SK-N-MC (cell line): ENCODE measurements around the gene CHRNA4.

ENCODE experiments used
- DNase-seq: peaks from one replicate; pipeline ENCODE4 v3.0.0-alpha.2; 2011; ENCODE audit warnings: low read depth, low spot score
- H3K27ac ChIP-seq: fragments of 200-600 bp; sonication (generic); 2 replicates; pipeline ENCODE4 v1.5.1; 2016; ENCODE audit warnings: mixed run types
- H3K36me3 ChIP-seq: fragments of 200-600 bp; sonication (generic); 2 replicates; pipeline ENCODE4 v1.6.1; 2017; ENCODE audit warnings: antibody characterized with exemption, low read length, mixed read lengths; ENCODE audit not compliant: insufficient read depth
- H3K4me3 ChIP-seq: fragments of 200-600 bp; sonication (generic); 2 replicates; pipeline ENCODE4 v1.5.1; 2016
- H3K9ac ChIP-seq: fragments of 200-600 bp; sonication (generic); 2 replicates; pipeline ENCODE4 v1.8.0; 2017; ENCODE audit warnings: mixed run types, mixed read lengths; ENCODE audit not compliant: insufficient read length
- H3K9me3 ChIP-seq: fragments of 200-600 bp; sonication (generic); 2 replicates; pipeline ENCODE4 v1.6.1; 2017; ENCODE audit warnings: low read depth, mild to moderate bottlenecking, antibody characterized with exemption, low read length, moderate library complexity, mixed read lengths
- EZH2 ChIP-seq: fragments of 200-600 bp; sonication (generic); IDR thresholded peaks from one replicate; pipeline ENCODE4 v1.6.1; 2017; ENCODE audit warnings: antibody characterized with exemption
- FOXP2 ChIP-seq: optimal IDR thresholded peaks from 2 replicates; pipeline ENCODE3; 2011; ENCODE audit warnings: mild to moderate bottlenecking, moderate library complexity; ENCODE audit not compliant: insufficient read depth; ENCODE audit errors: extremely low read length, control extremely low read depth
- POLR2AphosphoS5 ChIP-seq: IDR thresholded peaks from 2 replicates; pipeline ENCODE4 v1.6.1; 2012; ENCODE audit warnings: mild to moderate bottlenecking, low read depth, low read length, borderline replicate concordance

The CHRNA4 gene

DNA sequence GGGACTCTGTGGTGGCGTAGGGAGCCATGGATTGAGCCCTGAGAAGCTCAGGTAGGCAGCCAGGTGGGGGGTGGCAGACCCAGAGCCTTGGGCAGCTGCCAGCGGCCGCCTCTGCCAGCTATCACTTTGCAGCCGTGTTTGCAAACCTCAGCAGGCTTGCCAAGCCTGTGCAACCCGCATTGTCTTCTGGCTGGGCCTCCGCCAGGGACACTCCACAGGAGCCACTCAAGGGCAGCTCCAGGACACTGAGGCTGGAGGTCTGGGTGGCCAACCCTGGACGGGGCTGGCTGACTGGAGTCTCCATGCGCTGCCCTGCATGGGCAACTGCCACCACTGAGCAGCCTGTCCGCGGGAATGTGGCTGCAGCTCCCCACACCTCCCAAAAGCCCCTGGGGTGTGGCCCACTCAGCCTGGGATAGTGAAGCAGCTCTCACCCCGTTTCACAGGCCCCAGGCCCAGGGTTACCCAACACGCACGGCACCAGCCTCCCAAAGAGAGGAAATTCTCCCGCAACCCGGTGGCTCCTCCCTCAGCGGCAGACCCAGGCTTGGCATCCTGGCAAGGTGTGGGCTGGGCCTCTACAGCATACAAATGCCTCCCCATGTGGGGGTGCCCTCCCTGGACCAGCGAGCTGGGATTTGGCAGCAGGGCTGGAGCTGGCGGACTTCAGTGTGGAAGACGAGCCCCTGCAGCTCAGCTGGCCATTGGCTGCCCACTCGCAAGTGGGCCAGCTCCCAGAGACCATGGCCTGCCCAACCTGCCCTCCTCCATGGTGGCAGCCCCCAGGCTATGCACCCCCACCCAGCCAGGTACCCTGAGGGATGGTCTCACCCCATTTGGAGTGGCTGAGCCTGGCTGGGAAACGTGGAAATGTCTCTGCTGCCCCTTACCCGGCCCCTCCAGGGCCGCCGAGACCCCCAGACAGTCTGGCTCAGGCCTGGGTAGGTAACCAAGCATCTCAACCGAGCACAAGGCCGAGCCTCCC lies 2.9 kb downstream of the CHRNA4 start:
- no peak for TF ChIP-seq EZH2
- TF ChIP-seq FOXP2 = no peak
- no peak for TF ChIP-seq POLR2AphosphoS5
- Histone ChIP-seq H3K9me3 (no peaks in the 10 kb centered on the region), H3K4me3 (no peak overlapping the region), H3K27ac (no peak overlapping the region), H3K9ac (no peak overlapping the region), H3K36me3 (no peaks in the 10 kb centered on the region)
- DNase-seq = no peak

DNA sequence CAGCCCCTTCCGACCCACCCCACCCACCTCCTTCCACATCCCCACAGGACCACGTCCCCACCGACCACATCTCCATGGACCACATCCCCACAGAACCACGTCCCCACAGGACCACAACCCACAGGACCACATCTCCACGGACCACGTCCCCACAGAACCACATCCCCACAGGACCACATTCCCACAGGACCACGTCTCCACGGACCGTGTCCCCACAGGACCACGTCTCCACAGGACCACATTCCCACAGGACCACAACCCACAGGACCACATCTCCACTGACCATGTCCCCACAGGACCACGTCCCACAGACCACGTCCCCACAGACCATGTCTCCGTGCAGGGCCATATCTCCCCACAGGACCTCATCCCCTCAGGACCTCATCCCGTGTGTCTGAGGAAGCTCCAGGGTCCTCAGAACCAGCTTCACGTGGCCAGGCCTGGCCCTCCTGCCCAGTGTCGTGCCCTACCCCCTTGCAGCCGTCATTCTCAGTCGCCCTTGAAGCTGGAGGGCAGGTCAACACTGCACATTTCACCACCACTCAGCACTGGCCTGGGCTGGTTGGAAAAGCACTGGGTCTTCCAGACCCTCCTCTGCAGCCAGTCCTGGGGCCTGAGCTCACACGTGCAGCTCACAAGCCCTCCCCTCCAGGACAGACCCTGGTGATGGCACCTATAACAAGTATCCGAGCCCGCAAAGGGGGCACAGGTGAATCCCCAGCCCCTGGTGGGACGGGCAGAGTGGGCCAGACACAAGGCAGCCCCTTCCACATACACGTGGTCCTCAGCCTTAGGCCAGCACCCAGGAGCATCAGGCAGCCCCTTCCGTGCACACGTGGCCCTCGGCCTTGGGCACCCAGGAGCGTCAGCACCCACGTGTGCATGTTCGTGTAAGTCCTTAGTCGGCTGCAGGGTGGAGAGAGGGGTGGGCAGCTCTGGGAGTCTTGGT lies 3.9 kb downstream of the CHRNA4 start:
- TF ChIP-seq FOXP2 = no peak
- TF ChIP-seq EZH2 = no peak
- TF ChIP-seq POLR2AphosphoS5 = no peak
- Histone ChIP-seq H3K9me3 (no peaks in the 10 kb centered on the region), H3K36me3 (no peaks in the 10 kb centered on the region), H3K9ac (no peak overlapping the region), H3K4me3 (no peak overlapping the region), H3K27ac (no peak overlapping the region)
- DNase-seq = no peak

DNA sequence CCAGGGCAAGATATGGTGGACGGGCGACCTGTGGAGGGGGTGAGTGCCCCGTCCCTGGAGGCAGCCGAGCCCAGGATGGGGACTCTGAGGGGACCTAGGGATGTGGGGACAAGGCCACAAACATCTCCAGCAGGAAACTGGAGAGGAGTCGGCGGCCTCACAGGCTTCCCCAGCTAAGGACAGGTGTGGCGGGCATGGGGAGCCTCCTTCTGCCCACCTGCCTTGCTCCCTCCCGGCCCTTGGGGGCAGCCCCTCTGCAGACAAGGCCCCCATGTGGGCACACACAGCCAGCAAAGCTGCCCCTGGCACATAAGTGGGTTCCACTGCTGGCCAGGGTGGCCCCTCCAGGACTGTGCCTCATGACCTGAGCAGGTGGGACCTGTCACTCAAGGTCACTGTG lies 4.6 kb downstream of the CHRNA4 start:
- DNase-seq = no peak
- H3K4me3 ChIP-seq = no peak overlapping the region
- TF ChIP-seq FOXP2 (no peak), EZH2 (no peak), POLR2AphosphoS5 (no peak)
- no peaks in the 10 kb centered on the region for H3K36me3 ChIP-seq
- no peak overlapping the region for H3K9ac ChIP-seq
- H3K27ac ChIP-seq = no peak overlapping the region
- H3K9me3 ChIP-seq = no peaks in the 10 kb centered on the region

DNA sequence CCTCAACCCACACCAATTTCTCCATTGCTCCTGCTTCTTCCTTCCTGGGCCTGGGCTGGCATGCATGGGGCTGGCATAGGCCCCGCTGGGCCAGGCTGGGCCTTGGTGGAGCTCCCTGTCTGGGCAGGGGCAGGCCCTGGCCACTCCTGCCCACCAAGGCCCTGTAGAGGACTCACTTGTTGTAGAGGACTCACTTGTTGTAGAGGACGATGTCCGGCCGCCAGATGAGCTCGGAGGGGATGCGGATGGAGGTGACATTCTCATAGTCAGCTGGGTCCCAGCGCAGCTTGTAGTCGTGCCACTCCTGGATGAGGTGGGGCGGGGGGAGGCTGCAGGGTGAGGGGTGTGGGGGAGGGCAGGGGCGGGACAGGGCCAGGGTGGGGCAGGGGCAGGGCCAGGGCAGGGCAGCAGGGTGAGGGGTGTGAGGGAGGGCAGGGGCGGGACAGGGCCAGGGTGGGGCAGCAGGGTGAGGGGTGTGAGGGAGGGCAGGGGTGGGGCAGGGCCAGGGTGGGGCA lies 5.3 kb downstream of the CHRNA4 start:
- H3K27ac ChIP-seq = no peak overlapping the region
- H3K36me3 ChIP-seq = no peaks in the 10 kb centered on the region
- DNase-seq = no peak
- no peak overlapping the region for H3K4me3 ChIP-seq
- H3K9me3 ChIP-seq = no peaks in the 10 kb centered on the region
- H3K9ac ChIP-seq = no peak overlapping the region
- TF ChIP-seq FOXP2 (no peak), EZH2 (no peak), POLR2AphosphoS5 (no peak)

DNA sequence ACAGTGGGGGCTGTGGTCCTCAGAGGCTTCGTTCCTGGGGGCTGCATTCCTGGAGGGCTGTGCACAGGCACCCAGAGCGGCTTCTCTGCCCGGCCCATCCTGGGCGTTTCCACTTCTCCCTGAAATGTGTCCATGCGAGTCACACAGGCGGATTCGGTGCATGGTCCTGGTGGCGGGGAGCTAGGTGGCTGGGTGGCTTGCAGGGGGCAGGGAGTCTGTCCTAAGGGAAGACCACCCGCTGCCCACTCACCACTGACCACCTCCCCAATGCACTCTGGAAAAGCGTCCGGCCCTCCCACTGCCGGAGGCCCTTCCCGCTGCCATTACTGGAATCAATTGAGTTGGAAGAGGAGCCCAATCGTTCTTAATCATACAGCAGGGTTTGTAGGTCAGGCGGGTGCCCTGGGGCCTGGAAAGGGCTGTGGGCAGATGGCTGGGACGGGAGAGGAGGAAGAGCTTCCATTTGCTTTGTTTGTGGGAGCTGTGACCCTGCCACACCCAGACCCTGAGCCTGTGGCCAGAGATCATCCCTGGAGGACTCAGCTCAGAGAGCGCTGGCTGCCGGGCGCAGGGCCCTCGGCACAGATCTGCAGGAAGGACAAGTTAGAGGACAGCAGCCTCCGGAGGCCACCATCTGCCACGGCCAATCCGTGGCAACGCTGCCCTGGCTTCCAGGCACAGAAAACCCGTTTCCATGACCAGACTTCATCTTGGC lies 6.4 kb downstream of the CHRNA4 start:
- no peak overlapping the region for H3K27ac ChIP-seq
- DNase-seq = no peak
- H3K36me3 ChIP-seq = no peaks in the 10 kb centered on the region
- no peaks in the 10 kb centered on the region for H3K9me3 ChIP-seq
- TF ChIP-seq EZH2 (no peak), FOXP2 (no peak), POLR2AphosphoS5 (no peak)
- H3K4me3 ChIP-seq = no peak overlapping the region
- no peak overlapping the region for H3K9ac ChIP-seq

DNA sequence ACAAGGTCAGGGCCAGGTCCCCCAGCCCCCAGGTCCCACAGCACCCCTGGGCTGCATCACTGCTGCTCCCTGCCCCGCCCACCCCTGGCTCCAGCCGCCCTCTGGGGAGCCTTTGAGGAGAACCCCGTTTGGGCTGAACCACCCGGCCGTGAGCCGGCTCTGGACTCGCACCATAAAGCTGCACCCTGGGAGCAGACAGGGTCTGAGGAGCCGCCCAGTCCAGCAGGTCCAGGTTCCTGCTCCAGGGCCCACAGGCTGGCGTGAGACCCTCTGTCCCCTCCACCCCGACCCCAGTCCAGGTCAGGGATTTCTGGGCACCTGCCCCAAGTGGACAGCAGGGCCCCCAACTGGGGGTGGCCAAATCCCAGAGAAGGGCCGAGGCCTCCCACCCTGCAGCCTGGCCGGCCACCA lies 8.3 kb downstream of the CHRNA4 start:
- Histone ChIP-seq H3K36me3 (no peaks in the 10 kb centered on the region), H3K9me3 (no peaks in the 10 kb centered on the region), H3K9ac (no peak overlapping the region), H3K4me3 (no peak overlapping the region), H3K27ac (no peak overlapping the region)
- TF ChIP-seq FOXP2 (no peak), POLR2AphosphoS5 (no peak), EZH2 (no peak)
- no peak for DNase-seq

DNA sequence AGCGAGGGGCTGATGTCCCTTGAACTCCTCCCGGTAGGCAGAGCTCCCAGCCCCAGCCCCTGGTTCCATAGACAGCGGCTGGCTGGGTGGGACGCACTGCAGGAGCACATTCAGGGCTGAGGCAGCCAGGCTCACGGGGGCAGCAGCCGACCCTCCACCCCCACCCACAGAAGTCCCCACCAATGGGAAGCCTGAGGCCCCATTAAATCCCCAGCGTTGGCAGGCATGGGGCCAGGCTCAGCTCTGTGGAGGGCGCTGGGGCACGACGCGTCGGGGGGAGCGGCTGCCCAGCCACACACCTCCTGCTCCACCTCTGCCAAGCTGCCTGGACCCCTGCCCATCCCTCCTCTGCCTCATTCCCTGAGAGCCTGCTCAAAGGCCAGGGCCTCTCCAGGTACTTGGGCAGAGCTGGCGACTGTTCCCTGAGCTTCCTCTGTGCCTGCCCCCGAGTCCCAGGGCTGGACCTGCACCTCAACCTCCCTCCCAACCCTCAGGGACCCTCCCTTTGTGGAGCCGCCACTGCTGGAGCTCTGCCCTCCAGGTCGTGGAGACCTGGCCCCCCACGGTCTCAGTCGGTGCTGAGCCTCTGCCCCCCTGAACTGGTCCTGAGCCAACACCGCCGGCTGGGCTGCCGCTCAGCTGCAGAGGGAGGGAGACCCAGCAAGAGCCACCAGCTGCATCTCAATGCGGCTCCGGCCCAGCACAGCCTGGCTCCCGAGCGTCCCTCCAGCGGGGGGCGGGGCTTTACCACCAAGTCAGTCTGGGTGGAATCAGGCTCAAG lies 9.1 kb downstream of the CHRNA4 start:
- no peaks in the 10 kb centered on the region for H3K36me3 ChIP-seq
- TF ChIP-seq EZH2 (no peak), POLR2AphosphoS5 (no peak), FOXP2 (no peak)
- no peak for DNase-seq
- no peak overlapping the region for H3K4me3 ChIP-seq
- no peak overlapping the region for H3K27ac ChIP-seq
- no peak overlapping the region for H3K9ac ChIP-seq
- no peaks in the 10 kb centered on the region for H3K9me3 ChIP-seq
